H1 (cell line): ENCODE data around the gene MMP13. TPM values are rescaled to one million over a fixed set of nuclear protein-coding genes. Genes with fewer than 3 reads are reported as not detected.

Source experiments
- EZH2 ChIP-seq: fragments of 200-600 bp; sonication (generic); IDR thresholded peaks from 2 replicates; pipeline ENCODE4 v1.7.1; 2012; ENCODE audit warnings: low read depth, mild to moderate bottlenecking, moderate library complexity, low read length, inconsistent platforms; ENCODE audit not compliant: severe bottlenecking
- HDAC2 ChIP-seq, 2 experiments: fragments of 300-600 bp in 1 of 2; sonication (generic) in 1 of 2; IDR thresholded peaks; 2 replicates each; pipeline ENCODE4 v1.6.1; 2011 to 2012; ENCODE audit warnings: low read depth in 2 of 2, low read length in 2 of 2, mild to moderate bottlenecking in 2 of 2, moderate library complexity in 2 of 2, borderline replicate concordance in 1 of 2, inconsistent platforms in 1 of 2
- MAFK ChIP-seq: IDR thresholded peaks from 2 replicates; pipeline ENCODE4 v1.6.1; 2012; ENCODE audit warnings: low read depth, mild to moderate bottlenecking, improper control_type of control experiment, low read length
- polyA plus RNA-seq, 7 experiments: library from polyadenylated mRNA; depleted of rRNA in 3 of 7; stranded (reverse) in 5 of 7; unstranded in 2 of 7; fragments of >200 nt in 5 of 7; fragments of 200-250 nt in 2 of 7; gene quantifications; 1 replicate in 5 of 7; 2 replicates in 1 of 7; 4 replicates in 1 of 7; pipeline versions ENCODE4 v1.2.1 to v1.2.3, GENCODE V29; 2011 to 2013; ENCODE audit warnings: missing spikeins in 2 of 7, mixed read lengths in 2 of 7
- total RNA-seq: library from RNA; stranded (reverse); fragmentation: NEBNext Ultra II Directional; extraction: Animal tissue kit (Norgen Biotek cat#: 25700); gene quantifications from 2 replicates; pipeline ENCODE4 v1.2.1, GENCODE V29; 2021
- TF ChIP-seq, protein P1 (sequence below): fragments of 300-600 bp; sonication (generic); IDR thresholded peaks from 2 replicates; pipeline ENCODE4 v1.7.1; 2012; ENCODE audit warnings: low read length, moderate library complexity, mild to moderate bottlenecking, inconsistent platforms; ENCODE audit not compliant: insufficient replicate concordance

MMP13 gene
- total and polyA plus RNA-seq, 2 of the 8 experiments (the other 6 are each of a cell fraction or from before 2014, with no cell fraction given) = not detected

DNA sequence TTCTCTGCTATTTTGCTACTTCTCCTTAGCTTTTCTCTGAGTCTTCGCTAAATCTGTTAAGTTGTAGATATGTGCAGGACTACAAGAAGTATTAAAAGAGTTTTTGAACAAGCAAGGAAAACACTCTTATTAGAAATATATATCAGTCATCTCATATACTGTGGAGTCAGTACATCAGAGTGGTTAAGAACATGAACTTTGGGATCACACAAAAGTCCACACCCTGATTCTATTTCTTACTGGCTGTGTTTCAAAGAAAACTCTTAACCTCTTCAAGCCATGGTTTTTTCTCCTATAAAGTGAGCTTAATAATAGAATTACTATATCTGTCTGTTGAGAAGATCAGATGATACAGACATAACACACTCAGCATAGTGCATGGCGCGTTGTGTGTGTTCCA, 29.5 kb downstream of the MMP13 start (continued):
- TF ChIP-seq, protein P1, sequence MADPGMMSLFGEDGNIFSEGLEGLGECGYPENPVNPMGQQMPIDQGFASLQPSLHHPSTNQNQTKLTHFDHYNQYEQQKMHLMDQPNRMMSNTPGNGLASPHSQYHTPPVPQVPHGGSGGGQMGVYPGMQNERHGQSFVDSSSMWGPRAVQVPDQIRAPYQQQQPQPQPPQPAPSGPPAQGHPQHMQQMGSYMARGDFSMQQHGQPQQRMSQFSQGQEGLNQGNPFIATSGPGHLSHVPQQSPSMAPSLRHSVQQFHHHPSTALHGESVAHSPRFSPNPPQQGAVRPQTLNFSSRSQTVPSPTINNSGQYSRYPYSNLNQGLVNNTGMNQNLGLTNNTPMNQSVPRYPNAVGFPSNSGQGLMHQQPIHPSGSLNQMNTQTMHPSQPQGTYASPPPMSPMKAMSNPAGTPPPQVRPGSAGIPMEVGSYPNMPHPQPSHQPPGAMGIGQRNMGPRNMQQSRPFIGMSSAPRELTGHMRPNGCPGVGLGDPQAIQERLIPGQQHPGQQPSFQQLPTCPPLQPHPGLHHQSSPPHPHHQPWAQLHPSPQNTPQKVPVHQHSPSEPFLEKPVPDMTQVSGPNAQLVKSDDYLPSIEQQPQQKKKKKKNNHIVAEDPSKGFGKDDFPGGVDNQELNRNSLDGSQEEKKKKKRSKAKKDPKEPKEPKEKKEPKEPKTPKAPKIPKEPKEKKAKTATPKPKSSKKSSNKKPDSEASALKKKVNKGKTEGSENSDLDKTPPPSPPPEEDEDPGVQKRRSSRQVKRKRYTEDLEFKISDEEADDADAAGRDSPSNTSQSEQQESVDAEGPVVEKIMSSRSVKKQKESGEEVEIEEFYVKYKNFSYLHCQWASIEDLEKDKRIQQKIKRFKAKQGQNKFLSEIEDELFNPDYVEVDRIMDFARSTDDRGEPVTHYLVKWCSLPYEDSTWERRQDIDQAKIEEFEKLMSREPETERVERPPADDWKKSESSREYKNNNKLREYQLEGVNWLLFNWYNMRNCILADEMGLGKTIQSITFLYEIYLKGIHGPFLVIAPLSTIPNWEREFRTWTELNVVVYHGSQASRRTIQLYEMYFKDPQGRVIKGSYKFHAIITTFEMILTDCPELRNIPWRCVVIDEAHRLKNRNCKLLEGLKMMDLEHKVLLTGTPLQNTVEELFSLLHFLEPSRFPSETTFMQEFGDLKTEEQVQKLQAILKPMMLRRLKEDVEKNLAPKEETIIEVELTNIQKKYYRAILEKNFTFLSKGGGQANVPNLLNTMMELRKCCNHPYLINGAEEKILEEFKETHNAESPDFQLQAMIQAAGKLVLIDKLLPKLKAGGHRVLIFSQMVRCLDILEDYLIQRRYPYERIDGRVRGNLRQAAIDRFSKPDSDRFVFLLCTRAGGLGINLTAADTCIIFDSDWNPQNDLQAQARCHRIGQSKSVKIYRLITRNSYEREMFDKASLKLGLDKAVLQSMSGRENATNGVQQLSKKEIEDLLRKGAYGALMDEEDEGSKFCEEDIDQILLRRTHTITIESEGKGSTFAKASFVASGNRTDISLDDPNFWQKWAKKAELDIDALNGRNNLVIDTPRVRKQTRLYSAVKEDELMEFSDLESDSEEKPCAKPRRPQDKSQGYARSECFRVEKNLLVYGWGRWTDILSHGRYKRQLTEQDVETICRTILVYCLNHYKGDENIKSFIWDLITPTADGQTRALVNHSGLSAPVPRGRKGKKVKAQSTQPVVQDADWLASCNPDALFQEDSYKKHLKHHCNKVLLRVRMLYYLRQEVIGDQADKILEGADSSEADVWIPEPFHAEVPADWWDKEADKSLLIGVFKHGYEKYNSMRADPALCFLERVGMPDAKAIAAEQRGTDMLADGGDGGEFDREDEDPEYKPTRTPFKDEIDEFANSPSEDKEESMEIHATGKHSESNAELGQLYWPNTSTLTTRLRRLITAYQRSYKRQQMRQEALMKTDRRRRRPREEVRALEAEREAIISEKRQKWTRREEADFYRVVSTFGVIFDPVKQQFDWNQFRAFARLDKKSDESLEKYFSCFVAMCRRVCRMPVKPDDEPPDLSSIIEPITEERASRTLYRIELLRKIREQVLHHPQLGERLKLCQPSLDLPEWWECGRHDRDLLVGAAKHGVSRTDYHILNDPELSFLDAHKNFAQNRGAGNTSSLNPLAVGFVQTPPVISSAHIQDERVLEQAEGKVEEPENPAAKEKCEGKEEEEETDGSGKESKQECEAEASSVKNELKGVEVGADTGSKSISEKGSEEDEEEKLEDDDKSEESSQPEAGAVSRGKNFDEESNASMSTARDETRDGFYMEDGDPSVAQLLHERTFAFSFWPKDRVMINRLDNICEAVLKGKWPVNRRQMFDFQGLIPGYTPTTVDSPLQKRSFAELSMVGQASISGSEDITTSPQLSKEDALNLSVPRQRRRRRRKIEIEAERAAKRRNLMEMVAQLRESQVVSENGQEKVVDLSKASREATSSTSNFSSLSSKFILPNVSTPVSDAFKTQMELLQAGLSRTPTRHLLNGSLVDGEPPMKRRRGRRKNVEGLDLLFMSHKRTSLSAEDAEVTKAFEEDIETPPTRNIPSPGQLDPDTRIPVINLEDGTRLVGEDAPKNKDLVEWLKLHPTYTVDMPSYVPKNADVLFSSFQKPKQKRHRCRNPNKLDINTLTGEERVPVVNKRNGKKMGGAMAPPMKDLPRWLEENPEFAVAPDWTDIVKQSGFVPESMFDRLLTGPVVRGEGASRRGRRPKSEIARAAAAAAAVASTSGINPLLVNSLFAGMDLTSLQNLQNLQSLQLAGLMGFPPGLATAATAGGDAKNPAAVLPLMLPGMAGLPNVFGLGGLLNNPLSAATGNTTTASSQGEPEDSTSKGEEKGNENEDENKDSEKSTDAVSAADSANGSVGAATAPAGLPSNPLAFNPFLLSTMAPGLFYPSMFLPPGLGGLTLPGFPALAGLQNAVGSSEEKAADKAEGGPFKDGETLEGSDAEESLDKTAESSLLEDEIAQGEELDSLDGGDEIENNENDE = no peak
- TF ChIP-seq HDAC2 (IDR thresholded peaks at IDR 0.05; ENCODE audit: borderline replicate concordance in 1 of 2, low read depth in 2 of 2, low read length in 2 of 2) (no peak), EZH2 (no peak), MAFK (no peak)
- TF ChIP-seq, all 59 proteins: peak for 0
